H1 (cell line): Measurements from ENCODE around the gene SAE1.
A peak's percentile ranks its signal among the peaks of the same experiment; 100 is the strongest.

Source experiments
- CTCF ChIP-seq, 3 experiments: IDR thresholded peaks; 1 replicate in 2 of 3; 2 replicates in 1 of 3; pipeline versions ENCODE4 v1.5.1 to v1.6.1; 2011; ENCODE audit warnings: low read length in 3 of 3, mild to moderate bottlenecking in 3 of 3, inconsistent platforms in 2 of 3, low read depth in 1 of 3, moderate library complexity in 1 of 3; ENCODE audit not compliant: insufficient read depth in 1 of 3; ENCODE audit errors: control extremely low read depth in 1 of 3
- EZH2 ChIP-seq: fragments of 200-600 bp; sonication (generic); IDR thresholded peaks from 2 replicates; pipeline ENCODE4 v1.7.1; 2012; ENCODE audit warnings: low read depth, mild to moderate bottlenecking, moderate library complexity, low read length, inconsistent platforms; ENCODE audit not compliant: severe bottlenecking
- FOSL1 ChIP-seq: IDR thresholded peaks from 2 replicates; pipeline ENCODE4 v1.6.1; 2011; ENCODE audit warnings: mild to moderate bottlenecking, low read depth, low read length, moderate library complexity; ENCODE audit not compliant: insufficient read depth
- MAX ChIP-seq: IDR thresholded peaks from 2 replicates; pipeline ENCODE4 v1.6.1; 2012; ENCODE audit warnings: inconsistent platforms
- RBBP5 ChIP-seq: IDR thresholded peaks from 2 replicates; pipeline ENCODE4 v1.7.1; 2012; ENCODE audit warnings: low read depth, mild to moderate bottlenecking, inconsistent platforms, low read length, moderate library complexity, borderline replicate concordance
- SUZ12 ChIP-seq: fragments of 200-600 bp; sonication (generic); IDR thresholded peaks from 2 replicates; pipeline ENCODE4 v1.6.1; 2012; ENCODE audit warnings: mild to moderate bottlenecking, inconsistent platforms, low read length, moderate library complexity, mixed read lengths
- USF2 ChIP-seq: IDR thresholded peaks from 2 replicates; pipeline ENCODE4 v1.6.1; 2011; ENCODE audit warnings: low read length, improper control_type of control experiment

GRCh38 chr19:47255879-47256692, 125.5 kb downstream of the SAE1 start, which contains the start of gene CCDC9:
- TF ChIP-seq USF2 (peak; percentile 96), CTCF (IDR thresholded peaks at IDR 0.05; ENCODE audit: control extremely low read depth in 1 of 3, insufficient read depth in 1 of 3, low read depth in 1 of 3, low read length in 3 of 3) (no peak), FOSL1 (no peak), EZH2 (no peak), MAX (peak; percentile 88), RBBP5 (no peak), SUZ12 (no peak)
